PC-3 (cell line): Measurements from ENCODE around the gene BZW1. TPM values are rescaled to one million over a fixed set of nuclear protein-coding genes. Genes with fewer than 3 reads are reported as not detected.

Source experiments
- ATAC-seq: fragments of 200-7000 bp; cut with Tn5 transposase; 2 replicates; pipeline ENCODE4 v1.9.1; 2020; ENCODE audit warnings: mild to moderate bottlenecking, moderate library complexity
- BruUV-seq: library from RNA; stranded (reverse); fragments of 400-500 nt; replicated peaks from 2 replicates; lab custom pipeline; 2021; lab: Mats Ljungman, UMichigan
- CTCF ChIA-PET: fragments of 300-600 bp; sonication (Branson Sonifier 250); formaldehyde crosslinking; loops from one replicate; lab custom pipeline; 2022; ENCODE audit warnings: antibody characterized with exemption; lab: Charles Lee
- POLR2A ChIA-PET: fragments of 300-600 bp; sonication (Branson Sonifier 250); formaldehyde crosslinking; loops from one replicate; lab custom pipeline; 2022; ENCODE audit warnings: antibody characterized with exemption; ENCODE audit not compliant: unreplicated experiment; lab: Charles Lee
- DNase-seq: peaks from one replicate; pipeline ENCODE4 v3.0.0-alpha.2; 2015
- H2AFZ ChIP-seq: fragments of 300-600 bp; sonication (generic); 2 replicates; pipeline ENCODE4 v1.6.0; 2016; ENCODE audit warnings: antibody characterized with exemption, low read length
- H3F3A ChIP-seq: fragments of 300-600 bp; sonication (generic); one replicate; pipeline ENCODE4 v1.6.0; 2017; ENCODE audit warnings: antibody characterized with exemption, low read length, control low read depth, mild to moderate bottlenecking; ENCODE audit not compliant: unreplicated experiment
- H3K27ac ChIP-seq: fragments of 300-600 bp; sonication (generic); 2 replicates; pipeline ENCODE4 v1.5.1; 2016; ENCODE audit warnings: mild to moderate bottlenecking, low read length
- H3K27me3 ChIP-seq: fragments of 300-600 bp; sonication (generic); 2 replicates; pipeline ENCODE4 v1.6.1; 2016; ENCODE audit warnings: low read length, mixed read lengths
- H3K36me3 ChIP-seq: fragments of 300-600 bp; sonication (generic); 2 replicates; pipeline ENCODE4 v1.6.1; 2016; ENCODE audit warnings: low read depth, mixed run types, low read length, mixed read lengths
- H3K4me1 ChIP-seq: fragments of 300-600 bp; sonication (generic); 2 replicates; pipeline ENCODE4 v1.5.1; 2016; ENCODE audit warnings: low read length; ENCODE audit not compliant: insufficient read depth
- H3K4me2 ChIP-seq: fragments of 300-600 bp; sonication (generic); 2 replicates; pipeline ENCODE4 v1.6.0; 2016; ENCODE audit warnings: low read length
- H3K4me3 ChIP-seq: fragments of 300-600 bp; sonication (generic); 2 replicates; pipeline ENCODE4 v1.5.1; 2016; ENCODE audit warnings: mild to moderate bottlenecking, low read length, mixed read lengths
- H3K79me2 ChIP-seq: fragments of 300-600 bp; sonication (generic); 2 replicates; pipeline ENCODE4 v1.6.1; 2017; ENCODE audit warnings: low read length, mixed read lengths
- H3K9ac ChIP-seq: fragments of 300-600 bp; sonication (generic); 2 replicates; pipeline ENCODE4 v1.6.0; 2016; ENCODE audit warnings: mild to moderate bottlenecking, low read length
- H3K9me2 ChIP-seq: fragments of 300-600 bp; sonication (generic); replicated peaks from 2 replicates; pipeline ENCODE4 v1.6.1; 2016; ENCODE audit warnings: mixed run types, low read length, mixed read lengths
- H3K9me3 ChIP-seq: fragments of 300-600 bp; sonication (generic); 2 replicates; pipeline ENCODE4 v1.6.1; 2016; ENCODE audit warnings: low read length, mixed read lengths
- H4K20me1 ChIP-seq: fragments of 300-600 bp; sonication (generic); 2 replicates; pipeline ENCODE4 v1.6.1; 2016; ENCODE audit warnings: low read length, mixed read lengths
- EZH2 ChIP-seq: fragments of 300-600 bp; sonication (generic); IDR thresholded peaks from one replicate; pipeline ENCODE4 v1.6.1; 2017; ENCODE audit warnings: antibody characterized with exemption, mild to moderate bottlenecking, low read length; ENCODE audit not compliant: unreplicated experiment
- EZH2phosphoT487 ChIP-seq: fragments of 300-600 bp; sonication (generic); IDR thresholded peaks from 2 replicates; pipeline ENCODE4 v1.6.1; 2018; ENCODE audit warnings: mild to moderate bottlenecking, antibody characterized with exemption, low read length, borderline replicate concordance
- intact Hi-C: fragments of 100-400 bp; cut with micrococcal nuclease; formaldehyde crosslinking; loops from 2 replicates; pipeline ENCODE4 v1.9.0; 2023
- total RNA-seq: library from RNA; depleted of rRNA; stranded (reverse); fragments of >200 nt; gene quantifications from 2 replicates; pipeline ENCODE4 v1.2.3, GENCODE V29; 2014
- TF ChIP-seq, protein P1 (sequence below): fragments of 300-600 bp; sonication (generic); conservative IDR thresholded peaks from 2 replicates; pipeline ENCODE4 v1.5.1; 2017; ENCODE audit warnings: antibody characterized with exemption, low read depth, mild to moderate bottlenecking, low read length

Gene BZW1
- total RNA-seq, 1 experiment from 2014 or later: 626 TPM

DNA sequence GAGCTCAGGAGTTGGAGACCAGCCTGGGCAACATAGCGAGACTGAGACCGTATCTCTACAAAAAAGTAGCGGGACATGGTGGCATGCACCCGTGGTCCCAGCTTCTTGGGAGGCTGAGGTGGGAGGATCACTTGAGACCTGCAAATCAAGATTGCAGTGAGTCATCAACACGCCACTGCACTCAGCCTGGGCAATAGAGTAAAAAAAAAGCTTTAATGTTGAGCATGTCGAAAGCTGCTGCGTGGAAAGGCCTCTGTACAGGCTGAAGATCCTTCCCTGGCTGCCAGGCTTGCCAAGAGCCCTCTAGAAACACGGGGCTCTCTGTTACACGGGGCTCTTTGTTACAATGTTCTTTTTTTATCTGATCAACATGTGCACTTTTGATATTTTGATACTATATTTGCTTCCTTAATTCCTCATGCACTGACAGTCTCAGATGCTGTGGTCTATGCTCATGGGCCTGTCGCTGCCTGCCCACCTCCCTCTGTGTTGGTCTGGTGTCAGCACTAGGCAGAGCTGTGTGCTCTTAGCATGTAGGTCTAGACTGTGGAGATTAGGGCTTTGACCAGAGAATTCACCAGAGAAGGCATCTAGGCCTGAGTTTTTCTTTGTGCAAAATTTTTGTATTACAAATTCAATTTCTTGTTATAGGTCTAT is 34.1 kb downstream of the BZW1 start:
- ChIA-PET CTCF (no interaction called here), POLR2A (no interaction called here)
- TF ChIP-seq EZH2phosphoT487: no peak
- TF ChIP-seq EZH2: no peak
- TF ChIP-seq, protein P1, sequence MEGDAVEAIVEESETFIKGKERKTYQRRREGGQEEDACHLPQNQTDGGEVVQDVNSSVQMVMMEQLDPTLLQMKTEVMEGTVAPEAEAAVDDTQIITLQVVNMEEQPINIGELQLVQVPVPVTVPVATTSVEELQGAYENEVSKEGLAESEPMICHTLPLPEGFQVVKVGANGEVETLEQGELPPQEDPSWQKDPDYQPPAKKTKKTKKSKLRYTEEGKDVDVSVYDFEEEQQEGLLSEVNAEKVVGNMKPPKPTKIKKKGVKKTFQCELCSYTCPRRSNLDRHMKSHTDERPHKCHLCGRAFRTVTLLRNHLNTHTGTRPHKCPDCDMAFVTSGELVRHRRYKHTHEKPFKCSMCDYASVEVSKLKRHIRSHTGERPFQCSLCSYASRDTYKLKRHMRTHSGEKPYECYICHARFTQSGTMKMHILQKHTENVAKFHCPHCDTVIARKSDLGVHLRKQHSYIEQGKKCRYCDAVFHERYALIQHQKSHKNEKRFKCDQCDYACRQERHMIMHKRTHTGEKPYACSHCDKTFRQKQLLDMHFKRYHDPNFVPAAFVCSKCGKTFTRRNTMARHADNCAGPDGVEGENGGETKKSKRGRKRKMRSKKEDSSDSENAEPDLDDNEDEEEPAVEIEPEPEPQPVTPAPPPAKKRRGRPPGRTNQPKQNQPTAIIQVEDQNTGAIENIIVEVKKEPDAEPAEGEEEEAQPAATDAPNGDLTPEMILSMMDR: no peak
- no peaks in the 10 kb centered on the region for H3K27me3 ChIP-seq
- no peak overlapping the region for H3K4me3 ChIP-seq
- no peak overlapping the region for H2AFZ ChIP-seq
- H3F3A ChIP-seq: no peaks in the 10 kb centered on the region
- H3K9me2 ChIP-seq: no peaks in the 10 kb centered on the region
- H4K20me1 ChIP-seq: no peaks in the 10 kb centered on the region
- ATAC-seq: no peak
- H3K4me2 ChIP-seq: no peak overlapping the region
- intact Hi-C loops: no loop called here
- no peaks in the 10 kb centered on the region for H3K9me3 ChIP-seq
- H3K36me3 ChIP-seq: no peaks in the 10 kb centered on the region
- H3K27ac ChIP-seq: no peak overlapping the region
- no peak overlapping the region for H3K9ac ChIP-seq
- no TSS peak for BruUV-seq
- H3K79me2 ChIP-seq: no peaks in the 10 kb centered on the region
- DNase-seq: no peak
- H3K4me1 ChIP-seq: no peaks in the 10 kb centered on the region

DNA sequence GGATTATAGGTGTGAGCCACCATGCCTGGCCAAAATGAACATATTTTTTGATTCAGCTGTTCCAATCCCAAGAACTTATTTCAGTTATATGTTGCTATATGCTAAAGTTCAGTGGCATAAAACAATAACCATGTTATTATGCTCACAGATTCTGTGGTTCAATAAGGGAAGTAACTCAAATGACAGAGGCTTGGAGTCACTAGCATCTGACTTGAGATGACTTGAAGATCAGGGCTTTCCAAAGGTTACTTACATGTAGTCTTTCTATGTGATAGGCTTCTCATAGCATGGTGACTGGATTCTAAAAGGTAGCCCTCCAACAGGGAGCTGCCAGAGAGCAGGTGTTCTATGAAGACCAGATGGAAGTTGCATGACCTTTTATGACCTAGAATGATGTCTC is 35.6 kb downstream of the BZW1 start:
- H3K79me2 ChIP-seq: no peaks in the 10 kb centered on the region
- peaks cover 14% of the 10 kb centered on the region for H3K36me3 ChIP-seq
- H3F3A ChIP-seq: peaks cover 3% of the 10 kb centered on the region
- no peak overlapping the region for H3K27ac ChIP-seq
- intact Hi-C loops: no loop called here
- ChIA-PET CTCF (no interaction called here), POLR2A (interaction anchor here (0.6 kb wide), 1 partner anchor 14 kb away, joined by 15 read pairs; no protein-coding TSS in a partner anchor)
- DNase-seq: no peak
- H3K27me3 ChIP-seq: no peaks in the 10 kb centered on the region
- no peak for TF ChIP-seq EZH2
- TF ChIP-seq, protein P1: no peak
- no peak for TF ChIP-seq EZH2phosphoT487
- H4K20me1 ChIP-seq: 0 out of 2 replicates have a peak, but pooled peaks cover 2% of the 10 kb centered on the region
- H3K9ac ChIP-seq: no peak overlapping the region
- no peaks in the 10 kb centered on the region for H3K9me2 ChIP-seq
- no peak overlapping the region for H2AFZ ChIP-seq
- no peaks in the 10 kb centered on the region for H3K4me1 ChIP-seq
- ATAC-seq: no peak
- H3K4me2 ChIP-seq: no peak overlapping the region
- no peaks in the 10 kb centered on the region for H3K9me3 ChIP-seq
- H3K4me3 ChIP-seq: no peak overlapping the region
- BruUV-seq: no TSS peak

DNA sequence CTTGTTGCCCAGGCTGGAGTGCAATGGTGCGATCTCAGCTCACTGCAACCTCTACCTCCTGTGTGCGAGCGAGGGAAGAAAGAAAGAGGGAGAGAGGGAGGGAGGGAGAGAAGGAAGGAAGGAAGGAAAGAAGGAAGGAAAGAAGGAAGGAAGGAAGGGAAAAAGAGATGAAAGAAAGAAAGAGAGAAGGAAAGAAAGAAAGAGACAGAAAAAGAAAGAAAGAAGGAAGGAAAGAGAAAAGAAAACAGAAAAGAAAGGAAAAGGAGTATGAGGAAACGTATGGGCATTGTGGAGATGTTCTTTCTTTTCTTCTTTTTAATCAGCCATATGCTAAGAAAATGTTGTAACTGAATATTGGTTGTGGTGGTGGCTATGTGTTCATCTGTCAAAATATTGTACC is 36.2 kb downstream of the BZW1 start:
- Histone ChIP-seq H3K4me1 (no peaks in the 10 kb centered on the region), H3K27me3 (no peaks in the 10 kb centered on the region), H3K9ac (no peak overlapping the region), H3K9me3 (no peaks in the 10 kb centered on the region), H3K79me2 (no peaks in the 10 kb centered on the region), H2AFZ (no peak overlapping the region), H3F3A (peaks cover 5% of the 10 kb centered on the region), H3K4me3 (no peak overlapping the region), H3K9me2 (no peaks in the 10 kb centered on the region), H3K27ac (no peak overlapping the region), H4K20me1 (0 out of 2 replicates have a peak, but pooled peaks cover 5% of the 10 kb centered on the region), H3K36me3 (peaks cover 20% of the 10 kb centered on the region), H3K4me2 (no peak overlapping the region)
- intact Hi-C loops: no loop called here
- ATAC-seq (no peak), DNase-seq (no peak)
- BruUV-seq: no TSS peak
- TF ChIP-seq EZH2phosphoT487: no peak
- no peak for TF ChIP-seq EZH2
- TF ChIP-seq, protein P1: no peak
- POLR2A ChIA-PET: interaction anchor here (0.6 kb wide), 2 partner anchors 91 to 137 kb away, joined by 4 read pairs; no protein-coding TSS in a partner anchor
- CTCF ChIA-PET: no interaction called here
